HAP-1 (cell line): ENCODE data around the gene CCDC33.
A peak's percentile ranks its signal among the peaks of the same experiment; 100 is the strongest.

Experiments
- DNase-seq, 2 experiments: peaks; one replicate each; pipeline ENCODE4 v3.0.0-alpha.2; 2016 to 2020; ENCODE audit warnings: low spot score in 2 of 2
- H3K27me3 ChIP-seq: fragments of 250-450 bp; sonication (Bioruptor Pico); 2 replicates; pipeline ENCODE4 v1.5.1; 2020; ENCODE audit warnings: low read depth, mild to moderate bottlenecking, moderate library complexity
- H3K36me3 ChIP-seq: fragments of 250-450 bp; sonication (Bioruptor Pico); replicated peaks from 2 replicates; pipeline ENCODE4 v1.5.1; 2020; ENCODE audit warnings: mild to moderate bottlenecking
- H3K4me1 ChIP-seq: fragments of 250-450 bp; sonication (Bioruptor Pico); 2 replicates; pipeline ENCODE4 v1.5.1; 2020; ENCODE audit warnings: mild to moderate bottlenecking
- H3K4me3 ChIP-seq: fragments of 250-450 bp; sonication (Bioruptor Pico); 2 replicates; pipeline ENCODE4 v1.5.1; 2020; ENCODE audit warnings: mild to moderate bottlenecking, moderate library complexity
- H3K9me3 ChIP-seq: fragments of 250-450 bp; sonication (Bioruptor Pico); 2 replicates; pipeline ENCODE4 v1.5.1; 2020; ENCODE audit warnings: mild to moderate bottlenecking, moderate library complexity
- in situ Hi-C: fragments of 300-500 bp; cut with MboI; formaldehyde crosslinking; loops from 3 replicates; pipeline ENCODE4 v1.14.3; 2020; ENCODE audit warnings: low sequenced_read_pairs, inconsistent platforms, mixed read lengths

The CCDC33 gene

GRCh38 chr15:74202452-74203401, 33.4 kb upstream of the CCDC33 start, which contains the start of gene STRA6:
Gene STRA6 (minus strand): TSS chr15:74202787. CDS start chr15:74202267, 520 bp downstream.
- peak; percentile 86 to 94 for DNase-seq
- Histone ChIP-seq H3K4me1 (peaks cover 29% of the 10 kb centered on the region), H3K27me3 (no peaks in the 10 kb centered on the region), H3K36me3 (no peaks in the 10 kb centered on the region), H3K9me3 (no peaks in the 10 kb centered on the region), H3K4me3 (peak within 1 kb of the TSS; percentile 15)
- in situ Hi-C loops: no loop called here

GRCh38 chr15:74203914-74204431, 32.2 kb upstream of the CCDC33 start:
- H3K27me3 ChIP-seq: no peaks in the 10 kb centered on the region
- in situ Hi-C loops: no loop called here
- DNase-seq: peak; percentile 86 to 91
- peak overlapping the region; percentile 15; the same call in 1 of the 2 replicates for H3K4me3 ChIP-seq
- H3K4me1 ChIP-seq: peaks cover 33% of the 10 kb centered on the region
- no peaks in the 10 kb centered on the region for H3K9me3 ChIP-seq
- no peaks in the 10 kb centered on the region for H3K36me3 ChIP-seq

- Histone ChIP-seq H3K4me1 (peaks cover 46% of the 10 kb centered on the region), H3K36me3 (no peaks in the 10 kb centered on the region), H3K4me3 (no peak overlapping the region), H3K27me3 (no peaks in the 10 kb centered on the region), H3K9me3 (no peaks in the 10 kb centered on the region)
- DNase-seq: no peak
- in situ Hi-C loops: no loop called here
Measured at GRCh38 chr15:74205582-74205947, 30.6 kb upstream of the CCDC33 start.

- no peaks in the 10 kb centered on the region for H3K36me3 ChIP-seq
- in situ Hi-C loops: no loop called here
- no peaks in the 10 kb centered on the region for H3K9me3 ChIP-seq
- H3K4me3 ChIP-seq: no peak overlapping the region
- no peaks in the 10 kb centered on the region for H3K27me3 ChIP-seq
- H3K4me1 ChIP-seq: peaks cover 43% of the 10 kb centered on the region
- no peak for DNase-seq
Measured at GRCh38 chr15:74206801-74207281, 29.3 kb upstream of the CCDC33 start.

GRCh38 chr15:74207652-74208440, 28.3 kb upstream of the CCDC33 start:
- Histone ChIP-seq H3K36me3 (no peaks in the 10 kb centered on the region), H3K4me3 (no peak overlapping the region), H3K4me1 (peaks cover 33% of the 10 kb centered on the region), H3K9me3 (no peaks in the 10 kb centered on the region), H3K27me3 (no peaks in the 10 kb centered on the region)
- in situ Hi-C loops: no loop called here
- DNase-seq: no peak

- Histone ChIP-seq H3K27me3 (no peaks in the 10 kb centered on the region), H3K4me3 (no peak overlapping the region), H3K9me3 (no peaks in the 10 kb centered on the region), H3K36me3 (no peaks in the 10 kb centered on the region), H3K4me1 (peaks cover 27% of the 10 kb centered on the region)
- in situ Hi-C loops: no loop called here
- DNase-seq: no peak
Measured at GRCh38 chr15:74208496-74208895, 27.6 kb upstream of the CCDC33 start.

- DNase-seq: no peak
- Histone ChIP-seq H3K4me1 (peaks cover 25% of the 10 kb centered on the region), H3K36me3 (no peaks in the 10 kb centered on the region), H3K27me3 (no peaks in the 10 kb centered on the region), H3K9me3 (no peaks in the 10 kb centered on the region), H3K4me3 (no peak overlapping the region)
- in situ Hi-C loops: no loop called here
Measured at GRCh38 chr15:74208901-74209559, 27.1 kb upstream of the CCDC33 start.

- Histone ChIP-seq H3K4me3 (no peak overlapping the region), H3K9me3 (no peaks in the 10 kb centered on the region), H3K36me3 (no peaks in the 10 kb centered on the region), H3K4me1 (peaks cover 26% of the 10 kb centered on the region), H3K27me3 (no peaks in the 10 kb centered on the region)
- no peak for DNase-seq
- in situ Hi-C loops: no loop called here
Measured at GRCh38 chr15:74209560-74209958, 26.6 kb upstream of the CCDC33 start.

GRCh38 chr15:74209997-74210671, 26.0 kb upstream of the CCDC33 start:
- Histone ChIP-seq H3K27me3 (no peaks in the 10 kb centered on the region), H3K4me3 (no peak overlapping the region), H3K9me3 (no peaks in the 10 kb centered on the region), H3K4me1 (peaks cover 31% of the 10 kb centered on the region), H3K36me3 (no peaks in the 10 kb centered on the region)
- no peak for DNase-seq
- in situ Hi-C loops: loop anchor here (10.0 kb wide), 1 partner anchor 1535 kb away; no protein-coding TSS in a partner anchor

GRCh38 chr15:74210729-74211128, 25.4 kb upstream of the CCDC33 start:
- DNase-seq: no peak
- H3K9me3 ChIP-seq: no peaks in the 10 kb centered on the region
- peaks cover 37% of the 10 kb centered on the region for H3K4me1 ChIP-seq
- no peaks in the 10 kb centered on the region for H3K36me3 ChIP-seq
- no peak overlapping the region for H3K4me3 ChIP-seq
- no peaks in the 10 kb centered on the region for H3K27me3 ChIP-seq
- in situ Hi-C loops: loop anchor here (10.0 kb wide), 1 partner anchor 1536 kb away; no protein-coding TSS in a partner anchor

- no peak overlapping the region for H3K4me3 ChIP-seq
- no peaks in the 10 kb centered on the region for H3K36me3 ChIP-seq
- no peaks in the 10 kb centered on the region for H3K27me3 ChIP-seq
- H3K4me1 ChIP-seq: peaks cover 43% of the 10 kb centered on the region
- in situ Hi-C loops: loop anchor here (10.0 kb wide), 1 partner anchor 1537 kb away; no protein-coding TSS in a partner anchor
- no peak for DNase-seq
- no peaks in the 10 kb centered on the region for H3K9me3 ChIP-seq
Measured at GRCh38 chr15:74211656-74212055, 24.5 kb upstream of the CCDC33 start.

- DNase-seq: no peak
- peaks cover 43% of the 10 kb centered on the region for H3K4me1 ChIP-seq
- in situ Hi-C loops: loop anchor here (10.0 kb wide), 1 partner anchor 1538 kb away; no protein-coding TSS in a partner anchor
Measured at GRCh38 chr15:74212494-74212893, 23.6 kb upstream of the CCDC33 start.

More at GRCh38 chr15:74212494-74212893, 23.6 kb upstream of the CCDC33 start:
- H3K36me3 ChIP-seq: no peaks in the 10 kb centered on the region
- no peaks in the 10 kb centered on the region for H3K27me3 ChIP-seq
- H3K9me3 ChIP-seq: no peaks in the 10 kb centered on the region
- H3K4me3 ChIP-seq: no peak overlapping the region
